NB4 (cell line): Measurements from ENCODE around the gene RAPGEFL1.

Experiments
- DNase-seq: peaks from one replicate; pipeline ENCODE4 v3.0.0; 2010; ENCODE audit warnings: low read depth
- H3K4me3 ChIP-seq: one replicate; pipeline ENCODE4 v1.5.1; 2011; ENCODE audit warnings: mild to moderate bottlenecking, low read depth, low read length, moderate library complexity
- CTCF ChIP-seq: IDR thresholded peaks from one replicate; pipeline ENCODE4 v1.5.1; 2012; ENCODE audit warnings: low read depth, low read length
- MAX ChIP-seq: IDR thresholded peaks from 2 replicates; pipeline ENCODE4 v1.6.1; 2011; ENCODE audit warnings: low read depth, low read length
- MYC ChIP-seq: IDR thresholded peaks from 2 replicates; pipeline ENCODE4 v1.6.1; 2011; ENCODE audit warnings: low read depth, low read length
- POLR2A ChIP-seq: IDR thresholded peaks from 2 replicates; pipeline ENCODE4 v1.6.1; 2011; ENCODE audit warnings: mild to moderate bottlenecking; ENCODE audit not compliant: insufficient read length; ENCODE audit errors: extremely low read depth

RAPGEFL1 gene

GRCh38 chr17:40182606-40183005 lies 5.3 kb downstream of the RAPGEFL1 start:
- no peak for TF ChIP-seq POLR2A
- TF ChIP-seq MYC, result no peak
- TF ChIP-seq CTCF, result no peak
- TF ChIP-seq MAX, result no peak
- no peak for DNase-seq
- H3K4me3 ChIP-seq, result no peak overlapping the region

- H3K4me3 ChIP-seq, result no peak overlapping the region
- no peak for TF ChIP-seq MAX
- no peak for TF ChIP-seq POLR2A
- TF ChIP-seq MYC, result no peak
- TF ChIP-seq CTCF, result no peak
- no peak for DNase-seq
These were observed 10.0 kb downstream of the RAPGEFL1 start for GRCh38 chr17:40187238-40187637.

GRCh38 chr17:40188694-40189093 lies 11.4 kb downstream of the RAPGEFL1 start:
- TF ChIP-seq MAX, result no peak
- TF ChIP-seq CTCF, result no peak
- TF ChIP-seq POLR2A, result no peak
- no peak for TF ChIP-seq MYC
- DNase-seq, result no peak
- no peak overlapping the region for H3K4me3 ChIP-seq

GRCh38 chr17:40190197-40191021 lies 13.1 kb downstream of the RAPGEFL1 start:
- DNase-seq, result peak; percentile 32
- H3K4me3 ChIP-seq, result no peak overlapping the region
- no peak for TF ChIP-seq POLR2A
- peak; percentile 34 for TF ChIP-seq CTCF

- DNase-seq, result peak; percentile 64
These were observed 14.3 kb downstream of the RAPGEFL1 start for GRCh38 chr17:40191237-40192208.

More at GRCh38 chr17:40191237-40192208, 14.3 kb downstream of the RAPGEFL1 start:
- no peak for TF ChIP-seq MYC
- no peak for TF ChIP-seq POLR2A
- peak; percentile 68 for TF ChIP-seq CTCF
- TF ChIP-seq MAX, result no peak
- H3K4me3 ChIP-seq, result no peak overlapping the region
